ENCODE data around the gene TOP3B. TPM values are rescaled to one million over a fixed set of nuclear protein-coding genes. Genes with fewer than 3 reads are reported as not detected.

The TOP3B gene
- polyA plus RNA-seq, 1 donor from 2014 or later: 33.7 TPM

DNA sequence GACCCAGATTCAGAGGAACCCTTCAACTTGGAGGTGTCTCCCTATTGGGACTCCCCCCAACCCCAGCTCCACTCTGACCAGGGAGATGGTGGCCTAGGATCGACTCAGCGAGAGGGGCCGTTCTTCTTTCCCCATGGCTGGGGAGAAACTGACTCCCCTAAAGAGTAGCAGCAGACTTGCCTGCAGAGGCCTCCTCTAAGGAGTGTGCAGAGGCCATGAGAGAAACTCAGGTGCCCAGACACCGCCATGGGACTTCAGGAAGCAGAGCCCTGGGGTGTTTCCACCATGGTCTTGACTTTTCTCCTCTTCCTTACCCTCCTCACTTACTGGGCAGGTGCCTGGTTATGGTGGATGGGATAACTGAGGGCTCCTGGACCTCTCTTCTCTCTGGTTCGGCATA lies 2.6 kb upstream of the TOP3B start:
- H3K9me2 ChIP-seq (ENCODE audit: insufficient read depth, low read length): no peaks in the 10 kb centered on the region
- no peaks in the 10 kb centered on the region for H3K27me3 ChIP-seq (ENCODE audit: insufficient read depth, low read depth, low read length)
- H3F3A ChIP-seq (ENCODE audit: insufficient read depth, low read length, poor library complexity, severe bottlenecking): no peaks in the 10 kb centered on the region
- no peak overlapping the region for H3K9ac ChIP-seq (ENCODE audit: low read length)
- H2AFZ ChIP-seq (ENCODE audit: low read depth, low read length): no peak overlapping the region
- TF ChIP-seq SMC3 (conservative IDR thresholded peaks at IDR 0.05; ENCODE audit: poor library complexity) (no peak), MXI1 (conservative IDR thresholded peaks at IDR 0.05; ENCODE audit: poor library complexity, severe bottlenecking) (no peak), EZH2 (IDR thresholded peaks at IDR 0.05; ENCODE audit: borderline replicate concordance, insufficient read depth, low read length, poor library complexity, severe bottlenecking) (no peak), RAD21 (conservative IDR thresholded peaks at IDR 0.05) (no peak), TAF1 (IDR thresholded peaks at IDR 0.05; ENCODE audit: low read depth) (no peak), POLR2AphosphoS5 (IDR thresholded peaks at IDR 0.05) (no peak), EP300 (conservative IDR thresholded peaks at IDR 0.05; ENCODE audit: poor library complexity, severe bottlenecking) (no peak)
- TF ChIP-seq, protein P1, sequence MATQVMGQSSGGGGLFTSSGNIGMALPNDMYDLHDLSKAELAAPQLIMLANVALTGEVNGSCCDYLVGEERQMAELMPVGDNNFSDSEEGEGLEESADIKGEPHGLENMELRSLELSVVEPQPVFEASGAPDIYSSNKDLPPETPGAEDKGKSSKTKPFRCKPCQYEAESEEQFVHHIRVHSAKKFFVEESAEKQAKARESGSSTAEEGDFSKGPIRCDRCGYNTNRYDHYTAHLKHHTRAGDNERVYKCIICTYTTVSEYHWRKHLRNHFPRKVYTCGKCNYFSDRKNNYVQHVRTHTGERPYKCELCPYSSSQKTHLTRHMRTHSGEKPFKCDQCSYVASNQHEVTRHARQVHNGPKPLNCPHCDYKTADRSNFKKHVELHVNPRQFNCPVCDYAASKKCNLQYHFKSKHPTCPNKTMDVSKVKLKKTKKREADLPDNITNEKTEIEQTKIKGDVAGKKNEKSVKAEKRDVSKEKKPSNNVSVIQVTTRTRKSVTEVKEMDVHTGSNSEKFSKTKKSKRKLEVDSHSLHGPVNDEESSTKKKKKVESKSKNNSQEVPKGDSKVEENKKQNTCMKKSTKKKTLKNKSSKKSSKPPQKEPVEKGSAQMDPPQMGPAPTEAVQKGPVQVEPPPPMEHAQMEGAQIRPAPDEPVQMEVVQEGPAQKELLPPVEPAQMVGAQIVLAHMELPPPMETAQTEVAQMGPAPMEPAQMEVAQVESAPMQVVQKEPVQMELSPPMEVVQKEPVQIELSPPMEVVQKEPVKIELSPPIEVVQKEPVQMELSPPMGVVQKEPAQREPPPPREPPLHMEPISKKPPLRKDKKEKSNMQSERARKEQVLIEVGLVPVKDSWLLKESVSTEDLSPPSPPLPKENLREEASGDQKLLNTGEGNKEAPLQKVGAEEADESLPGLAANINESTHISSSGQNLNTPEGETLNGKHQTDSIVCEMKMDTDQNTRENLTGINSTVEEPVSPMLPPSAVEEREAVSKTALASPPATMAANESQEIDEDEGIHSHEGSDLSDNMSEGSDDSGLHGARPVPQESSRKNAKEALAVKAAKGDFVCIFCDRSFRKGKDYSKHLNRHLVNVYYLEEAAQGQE (IDR thresholded peaks at IDR 0.05; ENCODE audit: borderline replicate concordance): no peak
- TF ChIP-seq, protein P2, sequence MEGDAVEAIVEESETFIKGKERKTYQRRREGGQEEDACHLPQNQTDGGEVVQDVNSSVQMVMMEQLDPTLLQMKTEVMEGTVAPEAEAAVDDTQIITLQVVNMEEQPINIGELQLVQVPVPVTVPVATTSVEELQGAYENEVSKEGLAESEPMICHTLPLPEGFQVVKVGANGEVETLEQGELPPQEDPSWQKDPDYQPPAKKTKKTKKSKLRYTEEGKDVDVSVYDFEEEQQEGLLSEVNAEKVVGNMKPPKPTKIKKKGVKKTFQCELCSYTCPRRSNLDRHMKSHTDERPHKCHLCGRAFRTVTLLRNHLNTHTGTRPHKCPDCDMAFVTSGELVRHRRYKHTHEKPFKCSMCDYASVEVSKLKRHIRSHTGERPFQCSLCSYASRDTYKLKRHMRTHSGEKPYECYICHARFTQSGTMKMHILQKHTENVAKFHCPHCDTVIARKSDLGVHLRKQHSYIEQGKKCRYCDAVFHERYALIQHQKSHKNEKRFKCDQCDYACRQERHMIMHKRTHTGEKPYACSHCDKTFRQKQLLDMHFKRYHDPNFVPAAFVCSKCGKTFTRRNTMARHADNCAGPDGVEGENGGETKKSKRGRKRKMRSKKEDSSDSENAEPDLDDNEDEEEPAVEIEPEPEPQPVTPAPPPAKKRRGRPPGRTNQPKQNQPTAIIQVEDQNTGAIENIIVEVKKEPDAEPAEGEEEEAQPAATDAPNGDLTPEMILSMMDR (IDR thresholded peaks at IDR 0.05; ENCODE audit: poor library complexity, severe bottlenecking): no peak
- H4K20me1 ChIP-seq (ENCODE audit: insufficient read depth): no peaks in the 10 kb centered on the region
- no peak overlapping the region for H3K4me3 ChIP-seq (ENCODE audit: low read length)
- no peak overlapping the region for H3K4me2 ChIP-seq (ENCODE audit: low read length)
- no peaks in the 10 kb centered on the region for H3K9me3 ChIP-seq (ENCODE audit: low read length)
- no peaks in the 10 kb centered on the region for H3K36me3 ChIP-seq (ENCODE audit: insufficient read depth, low read length)
- peaks cover 13% of the 10 kb centered on the region for H3K79me2 ChIP-seq (replicated peaks; ENCODE audit: insufficient read depth, low read length)
- H3K27ac ChIP-seq (ENCODE audit: low read length): no peak overlapping the region

DNA sequence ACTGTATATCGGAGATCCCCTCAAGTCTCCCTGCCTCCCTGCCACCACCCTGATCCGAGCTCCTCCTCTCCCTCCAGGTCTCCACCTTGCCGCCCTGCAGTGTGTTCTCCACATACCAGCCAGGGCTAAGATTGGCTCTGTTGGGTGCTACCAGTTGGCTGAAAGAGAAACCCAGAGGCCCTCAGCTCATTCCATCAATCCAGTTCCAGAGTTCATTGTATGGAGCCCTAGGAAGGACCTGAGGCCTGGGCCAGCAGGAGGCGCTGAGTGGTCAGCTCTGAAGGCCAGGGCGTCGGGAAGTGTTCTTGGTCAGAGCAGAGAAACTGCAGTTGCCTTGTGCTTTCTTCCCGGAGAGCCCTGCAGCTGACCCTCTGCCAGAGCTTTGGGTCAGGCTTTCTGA lies 2.2 kb upstream of the TOP3B start:
- Histone ChIP-seq H3K4me3 (ENCODE audit: low read length) (no peak overlapping the region), H3K4me2 (ENCODE audit: low read length) (no peak overlapping the region), H3K9me2 (ENCODE audit: insufficient read depth, low read length) (no peaks in the 10 kb centered on the region), H3K27ac (ENCODE audit: low read length) (no peak overlapping the region), H3K36me3 (ENCODE audit: insufficient read depth, low read length) (no peaks in the 10 kb centered on the region), H3F3A (ENCODE audit: insufficient read depth, low read length, poor library complexity, severe bottlenecking) (no peaks in the 10 kb centered on the region), H2AFZ (ENCODE audit: low read depth, low read length) (no peak overlapping the region), H3K79me2 (replicated peaks; ENCODE audit: insufficient read depth, low read length) (peaks cover 13% of the 10 kb centered on the region), H3K9ac (ENCODE audit: low read length) (no peak overlapping the region), H4K20me1 (ENCODE audit: insufficient read depth) (no peaks in the 10 kb centered on the region), H3K27me3 (ENCODE audit: insufficient read depth, low read depth, low read length) (no peaks in the 10 kb centered on the region), H3K9me3 (ENCODE audit: low read length) (no peaks in the 10 kb centered on the region)
- no peak for TF ChIP-seq TAF1 (IDR thresholded peaks at IDR 0.05; ENCODE audit: low read depth)
- no peak for TF ChIP-seq RAD21 (conservative IDR thresholded peaks at IDR 0.05)
- no peak for TF ChIP-seq POLR2AphosphoS5 (IDR thresholded peaks at IDR 0.05)
- TF ChIP-seq MXI1 (conservative IDR thresholded peaks at IDR 0.05; ENCODE audit: poor library complexity, severe bottlenecking): no peak
- TF ChIP-seq, protein P2 (IDR thresholded peaks at IDR 0.05; ENCODE audit: poor library complexity, severe bottlenecking): no peak
- no peak for TF ChIP-seq SMC3 (conservative IDR thresholded peaks at IDR 0.05; ENCODE audit: poor library complexity)
- TF ChIP-seq, protein P1 (IDR thresholded peaks at IDR 0.05; ENCODE audit: borderline replicate concordance): no peak

Measured in neural cell (in vitro differentiated cells).